HG03521 (cell line): ENCODE results near the gene AURKB.
A peak's percentile ranks its signal among the peaks of the same experiment; 100 is the strongest.
"Not testable (repeated sequence)": the region's sequence is repeated elsewhere in the genome, so short reads cannot be mapped to it uniquely, and the experiment has no call there.

ENCODE experiments used
- ATAC-seq: cut with Tn5 transposase; IDR thresholded peaks from one replicate; pipeline ENCODE4 v1.9.1; 2021; ENCODE audit warnings: mild to moderate bottlenecking, moderate library complexity; ENCODE audit not compliant: unreplicated experiment

AURKB gene

GRCh38 chr17:8189041-8189710 is 21.2 kb downstream of the AURKB start:
- ATAC-seq: no peak

DNA sequence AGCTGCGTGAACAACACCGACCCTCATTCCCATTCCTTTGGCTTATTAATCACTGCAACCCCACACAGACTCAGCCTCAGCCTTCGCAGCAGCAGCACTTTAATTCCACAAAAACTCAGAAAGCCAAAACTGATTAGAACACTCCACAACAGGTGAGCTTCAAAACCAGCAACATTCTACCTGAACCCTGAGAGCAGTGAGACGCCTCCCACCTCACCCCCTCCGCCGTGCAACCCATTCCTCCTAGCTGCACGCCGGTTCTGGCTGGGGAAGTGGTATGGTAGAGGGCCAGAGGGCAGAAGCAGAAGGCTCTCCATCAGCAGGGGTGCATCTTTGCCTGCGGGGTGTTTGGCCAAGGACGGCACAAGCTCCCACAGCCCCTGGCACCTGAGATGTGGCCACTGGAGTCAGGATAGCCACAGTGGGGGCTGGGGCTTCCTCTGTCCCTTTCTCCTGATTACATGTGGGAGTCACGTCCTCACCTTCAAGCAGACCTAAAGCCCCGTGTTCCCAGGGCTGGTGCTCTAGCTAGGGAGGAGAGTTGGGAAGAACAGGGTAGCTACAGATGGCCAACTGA is 22.0 kb downstream of the AURKB start:
- no peak for ATAC-seq

GRCh38 chr17:8187517-8188262 is 22.7 kb downstream of the AURKB start:
- ATAC-seq: no peak

- no peak for ATAC-seq
Measured at GRCh38 chr17:8186787-8187516, 23.4 kb downstream of the AURKB start.

DNA sequence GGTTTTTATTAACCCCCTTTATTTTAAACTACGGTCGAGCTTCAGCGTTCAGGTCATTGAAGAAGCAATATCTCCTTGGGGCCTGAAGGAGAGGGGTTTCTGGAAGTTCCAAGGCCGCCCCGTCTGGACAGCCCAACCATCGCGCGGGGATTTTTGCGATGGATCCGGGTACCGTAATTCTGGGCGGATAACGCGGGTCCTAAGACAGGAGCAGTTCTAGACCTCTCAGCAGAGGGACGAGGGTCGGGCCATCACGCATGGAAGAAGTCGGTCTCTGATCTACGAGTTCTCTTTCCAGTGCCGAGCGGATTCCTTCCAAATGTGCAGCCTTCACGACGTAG is 24.0 kb downstream of the AURKB start:
- ATAC-seq: no peak

DNA sequence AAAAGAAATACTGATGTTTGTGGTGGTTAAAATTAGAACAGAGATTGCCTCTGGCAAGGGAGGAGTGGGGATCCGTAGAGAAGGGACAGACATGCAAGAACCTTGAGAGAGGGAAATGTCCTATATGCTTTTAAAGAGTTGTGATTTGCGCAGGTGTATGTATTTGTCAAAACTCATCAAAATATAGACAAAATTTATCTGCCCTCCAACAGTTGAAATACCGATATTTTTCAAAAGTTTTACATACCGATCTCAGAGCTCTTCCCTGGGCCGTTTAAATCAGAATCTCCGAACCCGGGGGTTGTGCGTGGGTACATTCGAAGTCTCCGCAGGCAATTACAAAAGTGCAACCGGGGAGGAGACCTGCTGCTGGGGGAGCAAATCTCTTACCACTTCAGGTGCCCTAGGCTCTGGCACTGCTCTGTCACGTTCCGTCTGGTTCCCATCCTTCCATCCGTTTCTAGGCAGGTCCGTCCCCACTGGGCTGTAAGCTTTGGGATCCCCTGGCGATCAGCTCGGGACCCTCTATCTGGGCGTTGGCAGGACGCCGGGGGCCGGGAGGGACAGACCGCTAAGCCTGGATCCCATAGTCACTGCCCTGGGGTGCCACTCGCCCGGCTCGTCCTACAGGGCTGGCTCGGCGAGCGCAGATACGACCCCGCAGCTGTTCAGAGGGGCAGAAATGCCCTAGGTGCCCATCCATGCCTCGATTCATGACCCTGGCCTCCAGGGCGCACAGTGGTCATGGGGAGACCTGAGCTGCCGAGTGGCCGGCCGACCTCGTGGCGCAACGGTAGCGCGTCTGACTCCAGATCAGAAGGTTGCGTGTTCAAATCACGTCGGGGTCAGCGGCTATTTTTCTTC is 24.6 kb downstream of the AURKB start:
- no peak for ATAC-seq

GRCh38 chr17:8176998-8177731 is 33.2 kb downstream of the AURKB start:
- no peak for ATAC-seq

- ATAC-seq: peak; percentile 28
Measured at GRCh38 chr17:8176197-8176940, 34.0 kb downstream of the AURKB start, which contains the start of gene TMEM107. Gene TMEM107, minus strand, starts transcription at chr17:8176380. Its CDS starts 94 bp downstream, at chr17:8176286.

DNA sequence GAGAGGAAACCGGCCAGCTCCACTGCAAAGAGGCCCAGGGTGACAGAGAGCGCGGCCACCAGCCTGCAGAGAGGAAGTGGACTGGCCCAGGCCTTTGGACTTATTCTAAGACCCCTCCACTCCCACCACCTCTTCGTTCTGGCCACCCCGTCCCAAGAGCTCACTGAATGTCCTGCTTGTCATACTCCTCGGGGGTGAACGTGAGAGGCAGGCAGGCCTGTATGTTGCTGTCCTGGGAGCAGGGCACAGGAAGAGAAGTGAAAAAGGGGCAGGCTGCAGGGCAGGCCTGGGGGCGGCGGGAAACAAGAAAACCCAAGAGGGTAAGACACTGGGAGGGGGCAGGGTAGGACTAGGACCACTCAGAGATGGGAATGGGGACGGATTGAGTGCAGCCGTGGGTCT is 34.6 kb downstream of the AURKB start:
- ATAC-seq: no peak

DNA sequence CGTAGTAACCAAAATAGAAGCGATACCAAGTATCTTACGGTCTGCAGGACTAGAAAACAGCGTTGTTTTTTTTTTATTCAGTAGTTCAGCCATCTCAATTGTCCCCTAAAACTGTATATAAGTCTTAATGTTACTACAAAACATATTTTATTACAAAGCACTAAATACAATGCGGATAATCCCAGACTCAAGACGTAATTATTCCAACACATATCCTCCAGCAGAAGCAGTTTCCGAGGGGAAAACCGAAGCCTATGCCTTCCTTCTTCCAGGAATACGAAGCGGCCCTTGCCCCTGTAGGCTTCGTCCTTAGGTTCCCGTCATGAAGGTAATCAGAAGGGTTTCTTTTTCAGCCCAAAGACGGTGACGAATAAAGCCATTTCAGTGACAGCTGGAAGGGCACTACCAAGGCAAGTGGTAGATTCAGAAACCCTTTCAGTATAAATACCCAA is 36.5 kb downstream of the AURKB start:
- ATAC-seq: no peak

DNA sequence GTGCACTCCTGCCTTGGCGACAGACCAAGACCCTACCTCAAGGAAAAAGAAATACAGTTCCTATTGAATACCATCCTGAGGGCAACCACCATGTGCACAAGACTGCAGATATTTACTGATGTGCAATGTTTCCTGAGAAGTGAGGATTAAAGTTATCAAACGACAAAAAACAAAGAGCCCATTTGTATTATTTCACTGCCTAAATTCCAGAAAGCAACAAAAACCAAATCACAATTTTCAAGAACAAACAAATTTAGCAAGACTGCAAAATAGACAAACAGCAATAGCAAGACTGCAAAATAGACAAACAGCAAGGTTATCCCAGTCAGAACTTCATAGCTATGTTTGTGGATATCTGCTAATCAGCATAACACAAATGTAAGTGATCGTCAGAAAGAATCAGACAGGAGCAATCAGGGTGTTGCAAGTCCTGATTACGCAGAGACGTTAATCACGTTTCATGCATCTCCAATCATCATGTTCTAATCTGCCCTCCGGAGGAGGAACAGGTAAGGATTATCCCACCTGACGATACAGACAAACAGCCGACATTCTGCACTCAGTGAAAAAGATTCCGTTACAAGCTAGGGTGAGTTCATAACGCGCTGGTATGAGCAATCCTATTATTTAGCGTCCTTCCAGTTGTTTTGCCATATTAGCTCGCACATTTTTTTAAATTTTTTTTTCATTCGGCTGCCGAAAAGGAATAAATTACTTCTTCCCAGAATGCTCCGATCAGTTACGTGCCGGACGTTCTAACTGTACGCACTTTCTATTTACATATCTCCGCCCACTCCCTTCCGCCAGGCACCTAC is 37.1 kb downstream of the AURKB start:
- peak; percentile 65 for ATAC-seq

GRCh38 chr17:8170186-8170585 is 40.2 kb downstream of the AURKB start:
- ATAC-seq: not testable (repeated sequence)

DNA sequence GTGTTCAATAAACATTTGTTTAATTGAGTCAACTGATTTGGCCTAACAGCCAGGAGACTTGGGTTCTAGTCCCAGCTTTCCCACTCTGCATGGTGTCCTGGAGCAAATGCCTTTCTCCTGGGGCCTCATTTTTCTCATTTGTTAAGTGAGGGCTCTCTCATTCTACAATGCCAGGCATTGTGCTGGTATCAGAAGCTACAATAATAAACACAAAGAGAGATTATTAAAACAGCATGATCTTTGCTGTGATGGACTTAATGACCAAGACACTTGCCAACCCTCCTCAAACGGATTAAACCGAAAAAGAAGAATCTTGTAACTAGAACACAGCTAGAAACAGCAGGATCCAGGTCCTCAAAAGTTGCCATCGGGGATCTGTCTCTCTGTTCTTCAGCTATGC is 42.8 kb downstream of the AURKB start:
- ATAC-seq: no peak

GRCh38 chr17:8166731-8167130 is 43.6 kb downstream of the AURKB start:
- no peak for ATAC-seq

DNA sequence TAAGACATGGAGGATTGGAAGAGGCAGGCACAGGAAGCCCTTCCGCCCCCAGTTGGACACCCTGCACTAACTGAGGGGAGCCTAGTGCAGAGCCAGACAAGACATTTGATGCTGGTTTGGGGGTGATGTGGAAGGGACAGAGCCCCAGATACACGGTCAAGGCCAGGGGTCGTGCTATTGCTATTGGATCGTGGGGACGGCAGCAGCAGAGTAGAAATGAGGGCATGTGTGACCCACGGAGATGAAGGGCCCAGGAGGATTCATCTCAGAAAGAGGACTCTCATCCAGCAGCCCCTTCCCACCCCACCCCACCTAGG is 45.6 kb downstream of the AURKB start:
- ATAC-seq: no peak

- ATAC-seq: no peak
Measured at GRCh38 chr17:8163978-8164814, 46.2 kb downstream of the AURKB start.
